HG02840 (cell line): ENCODE data around the gene GRHL1.

ENCODE experiments used
- ATAC-seq: cut with Tn5 transposase; IDR thresholded peaks from one replicate; pipeline ENCODE4 v1.9.1; 2021; ENCODE audit warnings: mild to moderate bottlenecking, moderate library complexity, moderate number of reproducible peaks; ENCODE audit not compliant: unreplicated experiment, low FRiP score

The GRHL1 gene

GRCh38 chr2:10036095-10036884, 84.8 kb downstream of the GRHL1 start:
- ATAC-seq: no peak

- no peak for ATAC-seq
Observed at GRCh38 chr2:10038123-10038522, 86.6 kb downstream of the GRHL1 start.

- ATAC-seq: no peak
Observed at GRCh38 chr2:10038716-10039115, 87.2 kb downstream of the GRHL1 start.

GRCh38 chr2:10039658-10040410, 88.3 kb downstream of the GRHL1 start:
- no peak for ATAC-seq

GRCh38 chr2:10041711-10042110, 90.2 kb downstream of the GRHL1 start:
- ATAC-seq: no peak

- ATAC-seq: no peak
Observed at GRCh38 chr2:10042301-10043161, 91.0 kb downstream of the GRHL1 start.

- ATAC-seq: peak; percentile 59
Observed at GRCh38 chr2:10043256-10043905, 91.9 kb downstream of the GRHL1 start, which contains the start of gene KLF11. Gene KLF11 (plus strand): TSS chr2:10043550. CDS start chr2:10043717, 167 bp downstream.

GRCh38 chr2:10043906-10044601, 92.6 kb downstream of the GRHL1 start:
- peak; percentile 41 for ATAC-seq

- ATAC-seq: no peak
Observed at GRCh38 chr2:10045561-10046355, 94.3 kb downstream of the GRHL1 start.

- no peak for ATAC-seq
Observed at GRCh38 chr2:10046931-10047330, 95.4 kb downstream of the GRHL1 start.

- ATAC-seq: no peak
Observed at GRCh38 chr2:10047616-10048500, 96.4 kb downstream of the GRHL1 start.

GRCh38 chr2:10048501-10049171, 97.1 kb downstream of the GRHL1 start:
- no peak for ATAC-seq
